CD1c-positive myeloid dendritic cell (primary cell): ENCODE measurements around the gene PLAGL1.

Source experiments
- DNase-seq: peaks from one replicate; pipeline ENCODE4 v3.0.0-alpha.2; 2016; ENCODE audit errors: extremely low spot score

The PLAGL1 gene

DNA sequence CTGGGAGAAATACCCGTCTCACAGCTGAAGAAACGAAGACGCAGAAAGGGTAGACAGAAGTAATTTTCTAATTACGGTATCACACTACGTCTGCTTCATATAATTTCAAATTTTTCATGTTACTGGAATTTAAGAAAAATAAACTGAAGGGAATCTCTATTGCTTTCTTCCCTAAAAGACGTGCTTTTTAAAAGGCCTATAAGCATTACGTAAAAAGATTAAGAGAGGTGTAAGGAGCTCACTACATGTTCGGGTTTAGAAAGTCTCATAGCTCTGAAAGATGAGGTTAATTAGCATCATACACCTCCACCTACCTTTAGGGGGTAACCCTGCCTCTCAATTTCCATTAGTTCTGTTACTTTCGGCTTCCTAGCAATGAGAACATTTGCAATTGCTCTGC, 787 bp upstream of the PLAGL1 start:
- no peak for DNase-seq

DNA sequence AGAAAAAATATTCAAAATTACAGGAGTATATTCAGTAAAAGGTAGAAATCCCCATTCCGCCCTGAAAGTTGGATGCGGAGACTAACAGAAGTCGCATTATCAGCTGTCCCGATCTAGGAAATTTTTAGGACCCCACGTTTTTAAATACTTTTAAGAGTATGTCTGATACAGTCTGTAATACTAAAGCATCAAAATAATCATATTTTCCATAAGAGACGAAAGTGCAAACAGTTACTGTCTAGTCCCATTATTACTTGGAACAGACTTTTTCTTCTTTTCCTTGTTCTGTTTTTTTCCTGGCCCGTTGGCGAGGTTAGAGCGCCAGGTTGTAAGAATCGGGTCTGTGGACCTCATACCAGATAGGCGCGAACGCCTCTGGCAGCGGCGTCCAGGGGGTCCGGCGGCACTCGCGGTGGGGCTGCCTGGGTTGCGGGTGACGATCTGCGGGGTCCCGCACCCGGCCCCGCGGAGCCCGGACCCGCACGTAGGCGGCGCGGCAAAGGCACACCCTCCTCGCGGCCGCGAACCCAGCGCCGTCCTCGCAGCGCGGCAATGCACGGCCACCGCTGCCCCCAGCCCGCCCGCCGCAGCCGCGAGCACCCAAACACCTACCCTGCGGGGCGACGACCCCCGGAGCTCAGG, 460 bp downstream of the PLAGL1 start:
- no peak for DNase-seq

DNA sequence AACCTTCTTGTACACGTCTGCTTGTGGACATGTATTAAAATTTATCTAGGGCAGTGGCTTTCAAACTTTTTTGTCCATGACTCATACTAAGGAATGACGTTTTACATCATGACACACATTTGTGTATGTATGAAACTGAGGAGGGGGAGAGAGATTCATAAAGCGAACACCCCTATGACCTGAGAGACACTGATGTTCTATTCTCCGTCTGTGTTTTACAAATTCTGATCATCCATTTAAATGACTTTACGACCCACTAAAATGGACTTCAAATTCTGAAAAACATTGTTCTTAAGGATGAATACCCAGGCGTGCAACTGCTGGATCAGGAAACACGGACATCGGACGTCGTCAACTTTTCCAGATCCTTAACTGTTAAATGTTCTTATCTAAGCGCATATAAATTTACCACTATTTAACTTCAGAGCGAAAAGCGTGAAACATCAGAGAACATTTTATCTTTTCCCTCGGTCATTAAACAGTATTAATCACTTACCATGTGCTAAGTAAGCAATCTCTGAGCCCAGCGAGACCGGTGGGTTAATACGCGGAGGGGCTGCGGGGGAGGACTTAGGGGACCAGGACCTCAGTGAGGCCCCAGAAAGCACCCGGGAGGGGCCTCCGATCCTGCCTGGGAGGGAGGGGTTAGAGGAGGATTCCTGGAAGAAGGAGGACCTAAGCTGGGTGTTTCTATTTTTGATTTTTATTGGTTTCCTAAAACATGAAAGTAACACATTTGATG, 1.2 kb downstream of the PLAGL1 start:
- no peak for DNase-seq

- no peak for DNase-seq
These were observed 8.7 kb downstream of the PLAGL1 start for GRCh38 chr6:143999406-143999805.

GRCh38 chr6:143998686-143999085, 9.4 kb downstream of the PLAGL1 start:
- no peak for DNase-seq

DNA sequence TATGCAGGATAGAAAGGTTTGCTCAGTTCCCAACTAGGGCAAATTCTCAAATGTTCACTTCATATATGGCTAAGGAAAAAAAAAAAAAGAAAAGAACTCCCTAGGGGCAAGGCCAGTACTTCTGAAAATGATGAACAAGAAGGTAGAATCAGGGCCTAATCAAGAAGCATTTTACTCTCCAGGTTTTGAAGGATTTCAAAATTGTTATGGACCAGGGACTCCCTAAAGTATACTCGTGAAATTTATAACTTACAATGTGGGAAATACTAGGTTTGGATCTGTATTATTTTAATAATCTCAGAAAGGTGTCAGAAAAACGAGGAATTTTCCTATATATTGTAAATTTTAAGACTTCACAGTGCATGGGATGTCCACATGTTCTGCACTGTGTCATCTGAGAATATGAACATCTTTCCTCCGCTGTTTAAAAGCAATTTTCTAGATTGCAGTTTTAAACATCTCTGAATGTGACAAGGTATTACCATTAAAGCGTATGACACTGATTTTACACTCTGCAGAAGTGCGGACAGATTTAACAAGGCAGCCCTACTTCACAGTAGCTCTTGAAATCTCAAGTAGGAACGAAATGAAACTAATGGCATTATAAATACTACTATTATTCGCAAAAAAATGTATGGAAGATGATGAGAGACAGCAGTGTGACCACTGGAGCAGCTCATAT, 14.0 kb downstream of the PLAGL1 start:
- DNase-seq: no peak

GRCh38 chr6:143992285-143992684, 15.8 kb downstream of the PLAGL1 start:
- no peak for DNase-seq

GRCh38 chr6:143986463-143987065, 21.5 kb downstream of the PLAGL1 start:
- DNase-seq: no peak

- DNase-seq: no peak
These were observed 23.4 kb downstream of the PLAGL1 start for GRCh38 chr6:143984666-143985065.

DNA sequence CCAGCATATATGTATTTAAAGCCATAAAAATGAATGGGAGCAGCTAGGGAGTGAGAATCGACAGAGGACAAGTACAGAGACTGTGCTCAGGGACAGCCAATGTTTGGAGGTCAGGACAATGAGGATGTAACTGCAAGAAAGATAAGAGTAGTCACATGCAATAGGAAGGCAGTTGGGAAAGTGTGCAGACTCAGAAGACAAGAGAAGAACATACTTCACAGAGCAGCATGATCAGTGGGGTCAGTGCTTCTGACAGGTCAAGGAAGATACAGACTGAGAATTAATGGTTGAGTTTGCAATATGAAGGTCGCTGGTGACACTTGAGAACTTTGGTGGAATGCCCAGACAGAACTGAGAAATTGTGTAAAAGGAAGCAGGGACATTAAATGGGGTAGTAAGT, 25.1 kb downstream of the PLAGL1 start:
- DNase-seq: no peak

- DNase-seq: no peak
These were observed 27.1 kb downstream of the PLAGL1 start for GRCh38 chr6:143980921-143981320.

DNA sequence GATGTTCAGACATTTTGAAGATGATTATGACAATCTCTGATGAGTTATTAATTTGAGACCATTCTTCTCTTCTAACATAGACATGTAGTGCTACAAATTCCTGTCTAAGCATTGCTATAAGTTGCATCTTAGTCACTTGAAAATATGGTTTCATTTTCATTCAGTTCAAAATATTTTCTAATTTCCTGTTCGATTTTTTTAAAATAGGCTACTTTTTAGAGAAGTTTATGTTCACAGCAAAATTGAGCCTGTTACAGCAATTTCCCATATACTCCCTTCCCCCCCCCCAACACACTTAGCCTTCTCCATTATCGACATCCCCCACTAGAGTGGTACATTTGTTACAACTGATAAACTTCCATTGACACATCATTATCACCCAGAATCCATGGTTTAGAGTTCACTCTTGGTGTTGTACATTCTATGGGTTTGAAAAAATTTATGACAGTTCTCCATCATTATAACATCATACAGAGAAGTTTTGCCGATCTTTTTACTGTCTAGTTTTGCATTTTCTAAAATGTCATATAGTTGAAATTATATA, 31.2 kb downstream of the PLAGL1 start:
- no peak for DNase-seq

GRCh38 chr6:143974089-143974488, 34.0 kb downstream of the PLAGL1 start:
- no peak for DNase-seq

- DNase-seq: no peak
These were observed 34.7 kb downstream of the PLAGL1 start for GRCh38 chr6:143973097-143973966.

DNA sequence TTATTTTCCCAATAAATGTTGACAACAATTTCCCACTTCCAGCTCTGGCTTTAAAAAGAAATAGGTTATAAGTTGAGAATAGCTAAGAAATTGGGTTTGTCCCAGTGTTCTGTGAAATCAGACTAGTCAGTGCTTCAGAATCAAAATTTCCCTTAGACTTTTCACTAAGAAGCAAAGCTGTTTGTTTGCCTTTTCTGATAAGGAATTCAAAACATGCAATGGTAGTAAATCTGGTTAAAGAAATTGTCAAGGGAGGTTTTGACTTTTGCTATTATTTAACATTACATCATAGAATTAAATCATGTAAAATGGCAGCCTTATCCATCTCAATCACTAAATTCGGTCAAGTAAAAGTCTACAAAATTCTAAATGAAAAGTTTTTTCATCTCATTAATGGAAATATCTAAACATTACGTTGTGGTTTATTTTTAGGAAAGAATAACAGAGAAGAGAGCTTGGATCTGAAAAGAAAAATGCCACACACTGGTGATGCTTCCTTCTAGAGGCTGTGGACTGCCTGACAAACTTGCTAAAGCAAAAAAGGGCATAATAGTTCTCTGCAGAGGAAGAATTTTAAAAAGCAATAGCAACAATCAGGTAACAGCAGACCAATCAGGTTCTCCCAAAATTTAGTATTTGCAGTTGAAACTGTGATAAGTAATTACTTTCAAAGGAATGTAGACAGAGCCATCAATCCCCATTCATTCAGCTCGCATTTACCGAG, 36.4 kb downstream of the PLAGL1 start:
- no peak for DNase-seq

GRCh38 chr6:143970456-143971218, 37.4 kb downstream of the PLAGL1 start:
- DNase-seq: no peak

DNA sequence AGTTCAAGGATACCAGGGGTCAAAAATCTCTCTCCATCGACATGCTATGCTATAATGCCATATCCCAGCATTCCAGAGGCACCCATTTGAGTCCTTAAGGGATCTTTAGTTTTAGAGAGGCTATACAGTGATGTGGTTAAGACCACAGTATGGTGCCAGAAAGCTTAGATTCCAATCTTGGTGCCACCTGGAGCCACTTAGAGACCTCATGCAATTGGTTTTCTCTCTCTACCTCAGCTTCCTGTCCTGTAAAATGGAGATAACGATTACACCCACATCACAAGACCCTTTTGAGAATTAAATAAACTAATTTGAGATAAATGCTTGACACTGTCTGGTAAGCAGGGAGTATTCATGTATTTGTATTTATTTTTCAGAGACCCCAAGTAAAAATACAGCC, 39.0 kb downstream of the PLAGL1 start:
- no peak for DNase-seq

DNA sequence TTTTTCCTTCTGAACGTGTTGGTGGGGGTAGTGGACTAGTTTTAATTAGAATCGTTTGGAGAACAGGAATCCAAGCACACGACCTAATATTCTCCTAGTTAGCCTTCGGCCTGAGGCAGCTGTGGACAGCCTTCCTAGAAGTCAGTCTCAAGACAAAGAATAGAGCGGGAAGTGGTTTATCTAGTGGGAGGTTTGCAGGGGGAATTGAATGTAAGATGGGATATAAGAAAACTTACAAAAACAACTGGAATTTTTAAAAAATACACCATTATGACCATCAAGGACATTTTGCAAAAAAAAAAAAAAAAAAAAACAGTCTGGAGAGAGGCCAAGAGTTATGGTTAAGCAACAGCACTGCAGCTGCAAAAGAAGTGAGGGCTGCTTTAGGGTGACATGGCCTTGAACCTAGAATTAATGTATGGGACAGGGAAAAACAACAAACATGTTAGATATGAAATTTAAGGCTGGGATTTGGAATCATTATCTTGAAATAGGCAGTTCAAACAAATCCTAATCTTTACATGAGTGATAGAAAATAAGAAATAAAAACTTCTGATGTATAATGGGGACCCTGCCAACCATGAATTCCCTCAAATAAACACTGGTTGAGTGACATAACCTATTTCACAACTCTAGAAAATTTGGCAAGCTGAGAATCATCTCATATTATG, 40.2 kb downstream of the PLAGL1 start:
- DNase-seq: no peak

DNA sequence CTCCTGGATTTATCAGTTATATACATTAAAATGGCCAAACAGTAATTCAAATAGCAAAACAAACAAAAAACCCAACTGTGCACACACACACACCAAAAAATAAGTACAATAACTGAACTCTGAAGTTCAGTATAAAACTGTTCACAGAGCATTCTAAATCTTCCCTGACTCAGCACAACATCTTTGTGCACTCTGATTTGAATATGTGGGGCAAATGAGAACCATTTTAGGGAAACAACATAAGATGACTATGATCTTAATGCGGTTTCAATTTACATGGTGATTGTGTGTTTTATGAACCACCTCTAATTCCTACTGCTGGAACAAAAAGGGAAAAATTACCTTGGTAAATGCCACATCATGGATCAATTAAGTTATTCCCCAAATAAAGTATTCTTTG, 41.7 kb downstream of the PLAGL1 start:
- peak; percentile 10 for DNase-seq
